GM19463 (cell line): ENCODE measurements around the gene MMRN1.

Experiments used
- ATAC-seq: cut with Tn5 transposase; IDR thresholded peaks from one replicate; pipeline ENCODE4 v1.9.1; 2021; ENCODE audit warnings: mild to moderate bottlenecking, moderate library complexity; ENCODE audit not compliant: unreplicated experiment

Gene MMRN1

GRCh38 chr4:89909889-89910288 is 15.2 kb downstream of the MMRN1 start:
- ATAC-seq, result no peak

- no peak for ATAC-seq
These were observed 19.0 kb downstream of the MMRN1 start for GRCh38 chr4:89913623-89914022.

- no peak for ATAC-seq
These were observed 20.2 kb downstream of the MMRN1 start for GRCh38 chr4:89914609-89915550.

- no peak for ATAC-seq
These were observed 21.3 kb downstream of the MMRN1 start for GRCh38 chr4:89915937-89916336.

- no peak for ATAC-seq
These were observed 28.3 kb downstream of the MMRN1 start for GRCh38 chr4:89922848-89923416.

- ATAC-seq, result peak; percentile 23
These were observed 34.2 kb downstream of the MMRN1 start for GRCh38 chr4:89928838-89929237.

- ATAC-seq, result peak; percentile 86
These were observed 34.9 kb downstream of the MMRN1 start for GRCh38 chr4:89929425-89930159.

GRCh38 chr4:89939546-89939945 is 44.9 kb downstream of the MMRN1 start:
- peak; percentile 65 for ATAC-seq

GRCh38 chr4:89939994-89940393 is 45.3 kb downstream of the MMRN1 start:
- ATAC-seq, result no peak

- no peak for ATAC-seq
These were observed 48.2 kb downstream of the MMRN1 start for GRCh38 chr4:89942811-89943210.

- peak; percentile 47 for ATAC-seq
These were observed 55.2 kb downstream of the MMRN1 start for GRCh38 chr4:89949782-89950387.

GRCh38 chr4:89952458-89952857 is 57.8 kb downstream of the MMRN1 start:
- no peak for ATAC-seq

- ATAC-seq, result no peak
These were observed 60.4 kb downstream of the MMRN1 start for GRCh38 chr4:89954906-89955695.

GRCh38 chr4:89957046-89957926 is 62.6 kb downstream of the MMRN1 start:
- ATAC-seq, result no peak

GRCh38 chr4:89981789-89982334 is 87.2 kb downstream of the MMRN1 start:
- no peak for ATAC-seq

- no peak for ATAC-seq
These were observed 93.6 kb downstream of the MMRN1 start for GRCh38 chr4:89988268-89988667.

GRCh38 chr4:89992744-89993143 is 98.1 kb downstream of the MMRN1 start:
- no peak for ATAC-seq

- no peak for ATAC-seq
These were observed 99.7 kb downstream of the MMRN1 start for GRCh38 chr4:89994176-89994873.

- ATAC-seq, result no peak
These were observed 100.4 kb downstream of the MMRN1 start for GRCh38 chr4:89995006-89995405.
